Erythroblast (primary cell): Measurements from ENCODE around the gene FUT1.

Source experiments
- GATA1 ChIP-seq: IDR thresholded peaks from 2 replicates; pipeline ENCODE4 v1.6.1; 2011; ENCODE audit warnings: low read depth, mild to moderate bottlenecking, control low read depth, low read length, moderate library complexity
- POLR2A ChIP-seq: IDR thresholded peaks from 2 replicates; pipeline ENCODE4 v1.6.1; 2011; ENCODE audit warnings: mild to moderate bottlenecking, low read length

DNA sequence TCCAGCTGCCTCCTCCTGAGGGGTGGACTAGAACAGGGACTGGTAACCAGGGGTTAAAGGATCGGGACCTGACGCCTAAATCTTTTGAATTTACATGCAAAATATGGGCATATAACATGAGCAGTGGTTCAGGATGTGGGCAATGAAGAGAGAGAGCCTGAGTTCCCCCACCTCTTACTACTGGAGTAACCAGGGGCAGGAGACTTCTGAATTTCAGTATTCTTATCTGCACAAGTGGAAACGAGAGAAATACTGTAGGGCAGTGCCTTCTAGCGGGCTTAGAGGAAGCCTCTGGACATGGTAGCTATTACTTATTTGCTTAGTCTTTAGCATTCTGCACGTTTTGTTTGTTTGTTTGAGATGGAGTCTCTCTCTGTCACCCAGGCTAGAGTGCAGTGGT lies 32.1 kb upstream of the FUT1 start:
- TF ChIP-seq POLR2A (no peak), GATA1 (no peak)
